Sciatic nerve (tissue), 2 donors: ENCODE data around the gene FAM9C. TPM values are rescaled to one million over a fixed set of nuclear protein-coding genes. Genes with fewer than 3 reads are reported as not detected.

Experiments used
- ATAC-seq: fragments of 200-7000 bp; cut with Tn5 transposase; one replicate; pipeline ENCODE4 v1.9.1; 2020; ENCODE audit warnings: mild to moderate bottlenecking, moderate library complexity
- DNase-seq: peaks from one replicate; pipeline ENCODE4 v3.0.0-alpha.2; 2020; ENCODE audit warnings: low spot score
- intact Hi-C: fragments of 100-400 bp; cut with DNase I; formaldehyde crosslinking; loops from one replicate; pipeline ENCODE4 v1.14.2; 2022
- total RNA-seq: library from RNA; stranded (reverse); fragmentation: NEBNext Ultra II Directional; extraction: Animal tissue kit (Norgen Biotek cat#: 25700); gene quantifications from one replicate; pipeline ENCODE4 v1.2.1, GENCODE V29; 2021
- donor health status: DM: no; HTN: no; CAD: no.
- donor health status: DM: no; HTN: no; CAD: no.

FAM9C gene
- total RNA-seq, 1 donor from 2014 or later = not detected

GRCh38 chrX:12992544-12993118, 51.8 kb downstream of the FAM9C start:
- ATAC-seq (no peak), DNase-seq (no peak)
- intact Hi-C loops = no loop called here

DNA sequence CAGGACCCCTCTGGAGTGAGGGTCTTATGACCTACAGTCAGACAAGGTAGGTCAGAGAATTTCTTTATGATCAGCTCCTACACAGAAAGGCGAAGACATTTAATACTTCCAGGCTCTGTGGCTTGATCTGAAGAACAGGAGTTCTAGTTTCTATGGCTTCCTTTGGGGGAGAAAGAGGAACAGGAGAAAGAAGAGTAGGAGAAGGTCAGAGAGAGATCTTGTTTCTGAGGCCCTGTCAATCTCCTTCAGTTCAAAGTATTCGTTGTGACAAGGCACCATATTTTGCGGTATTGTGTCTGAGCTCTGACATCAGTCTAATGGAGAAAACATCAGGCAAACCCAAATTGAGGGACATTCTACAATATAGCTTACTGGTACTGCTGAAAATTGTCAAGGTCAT, 52.8 kb downstream of the FAM9C start:
- no peak for DNase-seq
- no peak for ATAC-seq
- intact Hi-C loops = no loop called here

- peak; percentile 62 for ATAC-seq
- no peak for DNase-seq
- intact Hi-C loops = no loop called here
Measured at GRCh38 chrX:12989461-12989860, 55.0 kb downstream of the FAM9C start.

- intact Hi-C loops = no loop called here
- ATAC-seq = peak; percentile 74
- no peak for DNase-seq
Measured at GRCh38 chrX:12988797-12989196, 55.6 kb downstream of the FAM9C start.

- ATAC-seq = no peak
- intact Hi-C loops = no loop called here
Measured at GRCh38 chrX:12987900-12988594, 56.4 kb downstream of the FAM9C start.

GRCh38 chrX:12987340-12987739, 57.1 kb downstream of the FAM9C start:
- no peak for ATAC-seq

More at GRCh38 chrX:12987900-12988594, 56.4 kb downstream of the FAM9C start:
- DNase-seq = no peak

GRCh38 chrX:12986886-12987285, 57.5 kb downstream of the FAM9C start:
- DNase-seq (no peak), ATAC-seq (no peak)
- intact Hi-C loops = no loop called here

More at GRCh38 chrX:12987340-12987739, 57.1 kb downstream of the FAM9C start:
- intact Hi-C loops = no loop called here
- no peak for DNase-seq

GRCh38 chrX:12986164-12986779, 58.1 kb downstream of the FAM9C start:
- no peak for ATAC-seq
- intact Hi-C loops = no loop called here
- DNase-seq = no peak

Other genes starting within 250 kb of the FAM9C start
- gene TLR7, start 177.5 kb downstream of the FAM9C start, total RNA-seq = 4.5 TPM
- gene TLR8, start 138.0 kb downstream of the FAM9C start, total RNA-seq = 2.8 TPM
- gene TMSB4X, start 69.5 kb downstream of the FAM9C start, total RNA-seq = 3,078 TPM